GM12875 (cell line): Measurements from ENCODE around the gene IGFBP1.

Experiments
- H3K4me3 ChIP-seq: one replicate; pipeline ENCODE4 v1.5.1; 2011; ENCODE audit warnings: low read depth, low read length, control low read depth
- TF ChIP-seq, protein P1 (sequence below): IDR thresholded peaks from 2 replicates; pipeline ENCODE4 v1.5.1; 2011; ENCODE audit warnings: low read depth, mild to moderate bottlenecking, control low read depth, inconsistent platforms, low read length, moderate library complexity, borderline replicate concordance; ENCODE audit not compliant: insufficient read depth

The IGFBP1 gene

DNA sequence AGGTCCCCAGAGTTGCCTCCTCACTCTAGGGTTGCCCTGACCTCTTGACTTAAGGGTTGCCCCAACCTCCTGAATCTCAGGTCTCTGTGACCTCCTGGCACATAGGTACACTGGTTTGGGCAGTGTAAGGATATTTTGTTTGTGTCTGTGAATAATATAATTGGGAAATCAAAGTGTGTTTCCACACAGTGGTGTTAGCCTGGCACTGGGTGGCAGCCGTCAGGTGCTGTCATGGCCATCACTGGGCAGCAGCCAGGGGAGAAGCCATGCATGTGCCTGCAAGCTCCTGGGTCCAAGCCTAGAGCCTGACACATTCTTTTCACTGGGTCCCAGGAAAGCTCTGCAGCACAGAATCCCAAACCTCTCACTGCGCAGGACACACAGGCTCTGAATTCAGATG, 11.8 kb upstream of the IGFBP1 start:
- TF ChIP-seq, protein P1, sequence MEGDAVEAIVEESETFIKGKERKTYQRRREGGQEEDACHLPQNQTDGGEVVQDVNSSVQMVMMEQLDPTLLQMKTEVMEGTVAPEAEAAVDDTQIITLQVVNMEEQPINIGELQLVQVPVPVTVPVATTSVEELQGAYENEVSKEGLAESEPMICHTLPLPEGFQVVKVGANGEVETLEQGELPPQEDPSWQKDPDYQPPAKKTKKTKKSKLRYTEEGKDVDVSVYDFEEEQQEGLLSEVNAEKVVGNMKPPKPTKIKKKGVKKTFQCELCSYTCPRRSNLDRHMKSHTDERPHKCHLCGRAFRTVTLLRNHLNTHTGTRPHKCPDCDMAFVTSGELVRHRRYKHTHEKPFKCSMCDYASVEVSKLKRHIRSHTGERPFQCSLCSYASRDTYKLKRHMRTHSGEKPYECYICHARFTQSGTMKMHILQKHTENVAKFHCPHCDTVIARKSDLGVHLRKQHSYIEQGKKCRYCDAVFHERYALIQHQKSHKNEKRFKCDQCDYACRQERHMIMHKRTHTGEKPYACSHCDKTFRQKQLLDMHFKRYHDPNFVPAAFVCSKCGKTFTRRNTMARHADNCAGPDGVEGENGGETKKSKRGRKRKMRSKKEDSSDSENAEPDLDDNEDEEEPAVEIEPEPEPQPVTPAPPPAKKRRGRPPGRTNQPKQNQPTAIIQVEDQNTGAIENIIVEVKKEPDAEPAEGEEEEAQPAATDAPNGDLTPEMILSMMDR, result no peak

GRCh38 chr7:45878457-45879144, 9.7 kb upstream of the IGFBP1 start:
- no peak overlapping the region for H3K4me3 ChIP-seq
- TF ChIP-seq, protein P1, result no peak

More for the DNA sequence above, 11.8 kb upstream of the IGFBP1 start:
- no peak overlapping the region for H3K4me3 ChIP-seq

DNA sequence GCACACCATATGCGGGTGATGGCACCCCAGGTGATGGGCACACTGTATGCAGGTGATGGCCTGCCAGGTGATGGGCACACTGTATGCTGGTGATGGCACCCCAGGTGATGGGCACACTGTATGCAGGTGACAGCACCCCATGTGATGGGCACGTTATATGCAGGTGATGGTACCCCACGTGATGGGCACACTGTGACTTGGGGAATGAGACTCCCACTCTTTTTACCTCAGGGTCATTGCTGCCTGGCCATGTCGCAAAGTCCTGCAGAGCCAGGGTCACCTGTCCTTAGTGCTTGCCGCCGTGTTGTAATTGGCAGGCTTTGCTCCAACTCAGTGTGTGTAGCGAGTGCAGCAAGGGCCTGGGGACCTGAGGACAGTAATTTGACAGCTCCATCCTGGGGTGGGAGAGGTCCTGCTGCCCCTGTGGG, 7.8 kb upstream of the IGFBP1 start:
- TF ChIP-seq, protein P1, result no peak
- no peak overlapping the region for H3K4me3 ChIP-seq

GRCh38 chr7:45881280-45881758, 7.0 kb upstream of the IGFBP1 start:
- H3K4me3 ChIP-seq, result no peak overlapping the region
- TF ChIP-seq, protein P1, result no peak

GRCh38 chr7:45881759-45882464, 6.4 kb upstream of the IGFBP1 start:
- TF ChIP-seq, protein P1, result no peak
- no peak overlapping the region for H3K4me3 ChIP-seq

- H3K4me3 ChIP-seq, result no peak overlapping the region
- TF ChIP-seq, protein P1, result no peak
These were observed 5.8 kb upstream of the IGFBP1 start for GRCh38 chr7:45882465-45882810.

GRCh38 chr7:45884136-45884535, 4.2 kb upstream of the IGFBP1 start:
- TF ChIP-seq, protein P1, result no peak
- H3K4me3 ChIP-seq, result no peak overlapping the region
